GM15510 (cell line): ENCODE results near the gene DIS3L2.

Experiments
- POLR2A ChIP-seq: IDR thresholded peaks from 3 replicates; pipeline ENCODE4 v1.6.1; 2011; ENCODE audit warnings: borderline replicate concordance; ENCODE audit not compliant: insufficient read length; ENCODE audit errors: extremely low read depth

Gene DIS3L2

GRCh38 chr2:232088771-232089170 lies 127.3 kb downstream of the DIS3L2 start:
- TF ChIP-seq POLR2A, result no peak

- no peak for TF ChIP-seq POLR2A
Measured at GRCh38 chr2:232094201-232094600, 132.7 kb downstream of the DIS3L2 start.

GRCh38 chr2:232094883-232095282 lies 133.4 kb downstream of the DIS3L2 start:
- TF ChIP-seq POLR2A, result no peak

GRCh38 chr2:232097260-232097659 lies 135.7 kb downstream of the DIS3L2 start:
- no peak for TF ChIP-seq POLR2A

GRCh38 chr2:232097758-232098157 lies 136.2 kb downstream of the DIS3L2 start:
- TF ChIP-seq POLR2A, result no peak

- TF ChIP-seq POLR2A, result no peak
Measured at GRCh38 chr2:232102380-232102779, 140.9 kb downstream of the DIS3L2 start.

- no peak for TF ChIP-seq POLR2A
Measured at GRCh38 chr2:232103140-232103737, 141.7 kb downstream of the DIS3L2 start.

GRCh38 chr2:232104076-232104646 lies 142.6 kb downstream of the DIS3L2 start:
- TF ChIP-seq POLR2A, result no peak

- TF ChIP-seq POLR2A, result no peak
Measured at GRCh38 chr2:232111551-232111950, 150.0 kb downstream of the DIS3L2 start.

- TF ChIP-seq POLR2A, result no peak
Measured at GRCh38 chr2:232113821-232114220, 152.3 kb downstream of the DIS3L2 start.

- TF ChIP-seq POLR2A, result no peak
Measured at GRCh38 chr2:232116852-232117251, 155.3 kb downstream of the DIS3L2 start.

GRCh38 chr2:232117413-232117812 lies 155.9 kb downstream of the DIS3L2 start:
- no peak for TF ChIP-seq POLR2A

GRCh38 chr2:232120911-232121310 lies 159.4 kb downstream of the DIS3L2 start:
- TF ChIP-seq POLR2A, result no peak

GRCh38 chr2:232124309-232124708 lies 162.8 kb downstream of the DIS3L2 start:
- no peak for TF ChIP-seq POLR2A

GRCh38 chr2:232126301-232127099 lies 165.0 kb downstream of the DIS3L2 start:
- no peak for TF ChIP-seq POLR2A

GRCh38 chr2:232129483-232129882 lies 168.0 kb downstream of the DIS3L2 start:
- no peak for TF ChIP-seq POLR2A
